ENCODE results near the gene TLK1. TPM values are rescaled to one million over a fixed set of nuclear protein-coding genes. Genes with fewer than 3 reads are reported as not detected.

TLK1 gene
- total and polyA plus RNA-seq, 2 experiments from 2014 or later, result 41.2 to 45.0 TPM

DNA sequence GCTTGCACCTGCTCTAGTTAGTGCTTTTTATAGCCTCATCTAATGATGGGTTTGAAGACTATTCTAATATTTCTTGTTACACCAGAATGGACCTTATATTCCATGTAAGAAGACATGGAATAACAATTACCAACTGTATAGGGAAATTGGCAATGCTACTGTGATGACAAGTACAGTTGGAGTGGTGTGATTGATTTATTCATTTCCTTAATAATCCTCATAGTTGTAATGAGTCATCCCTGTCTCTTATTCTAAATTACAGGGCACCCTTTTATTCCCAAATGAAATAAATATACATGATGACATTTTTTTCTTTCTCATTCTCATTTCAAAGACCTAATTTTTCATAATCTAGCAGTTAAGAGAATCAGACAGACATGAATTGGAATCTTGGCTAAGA lies 18.3 kb upstream of the TLK1 start:
- H3K9me2 ChIP-seq (ENCODE audit: insufficient read depth), result 0 out of 2 replicates have a peak, but pooled peaks cover under 1% of the 10 kb centered on the region
- H3K79me2 ChIP-seq (replicated peaks; ENCODE audit: insufficient read depth), result no peaks in the 10 kb centered on the region
- no peak overlapping the region for H3K4me3 ChIP-seq
- no peaks in the 10 kb centered on the region for H3K27me3 ChIP-seq (ENCODE audit: insufficient read depth)
- H3K4me3 Mint-ChIP-seq, result no peak overlapping the region
- no peak for ATAC-seq
- H3K27ac Mint-ChIP-seq, result no peak overlapping the region
- DNase-seq (ENCODE audit: low spot score), result no peak
- no peak overlapping the region for H3K27ac ChIP-seq (ENCODE audit: low read depth)
- no peaks in the 10 kb centered on the region for H3K27me3 Mint-ChIP-seq (ENCODE audit: insufficient read depth, low read depth, poor library complexity)
- no peaks in the 10 kb centered on the region for H3K9me3 Mint-ChIP-seq
- no peak overlapping the region for H2AFZ ChIP-seq
- TF ChIP-seq, protein P1, sequence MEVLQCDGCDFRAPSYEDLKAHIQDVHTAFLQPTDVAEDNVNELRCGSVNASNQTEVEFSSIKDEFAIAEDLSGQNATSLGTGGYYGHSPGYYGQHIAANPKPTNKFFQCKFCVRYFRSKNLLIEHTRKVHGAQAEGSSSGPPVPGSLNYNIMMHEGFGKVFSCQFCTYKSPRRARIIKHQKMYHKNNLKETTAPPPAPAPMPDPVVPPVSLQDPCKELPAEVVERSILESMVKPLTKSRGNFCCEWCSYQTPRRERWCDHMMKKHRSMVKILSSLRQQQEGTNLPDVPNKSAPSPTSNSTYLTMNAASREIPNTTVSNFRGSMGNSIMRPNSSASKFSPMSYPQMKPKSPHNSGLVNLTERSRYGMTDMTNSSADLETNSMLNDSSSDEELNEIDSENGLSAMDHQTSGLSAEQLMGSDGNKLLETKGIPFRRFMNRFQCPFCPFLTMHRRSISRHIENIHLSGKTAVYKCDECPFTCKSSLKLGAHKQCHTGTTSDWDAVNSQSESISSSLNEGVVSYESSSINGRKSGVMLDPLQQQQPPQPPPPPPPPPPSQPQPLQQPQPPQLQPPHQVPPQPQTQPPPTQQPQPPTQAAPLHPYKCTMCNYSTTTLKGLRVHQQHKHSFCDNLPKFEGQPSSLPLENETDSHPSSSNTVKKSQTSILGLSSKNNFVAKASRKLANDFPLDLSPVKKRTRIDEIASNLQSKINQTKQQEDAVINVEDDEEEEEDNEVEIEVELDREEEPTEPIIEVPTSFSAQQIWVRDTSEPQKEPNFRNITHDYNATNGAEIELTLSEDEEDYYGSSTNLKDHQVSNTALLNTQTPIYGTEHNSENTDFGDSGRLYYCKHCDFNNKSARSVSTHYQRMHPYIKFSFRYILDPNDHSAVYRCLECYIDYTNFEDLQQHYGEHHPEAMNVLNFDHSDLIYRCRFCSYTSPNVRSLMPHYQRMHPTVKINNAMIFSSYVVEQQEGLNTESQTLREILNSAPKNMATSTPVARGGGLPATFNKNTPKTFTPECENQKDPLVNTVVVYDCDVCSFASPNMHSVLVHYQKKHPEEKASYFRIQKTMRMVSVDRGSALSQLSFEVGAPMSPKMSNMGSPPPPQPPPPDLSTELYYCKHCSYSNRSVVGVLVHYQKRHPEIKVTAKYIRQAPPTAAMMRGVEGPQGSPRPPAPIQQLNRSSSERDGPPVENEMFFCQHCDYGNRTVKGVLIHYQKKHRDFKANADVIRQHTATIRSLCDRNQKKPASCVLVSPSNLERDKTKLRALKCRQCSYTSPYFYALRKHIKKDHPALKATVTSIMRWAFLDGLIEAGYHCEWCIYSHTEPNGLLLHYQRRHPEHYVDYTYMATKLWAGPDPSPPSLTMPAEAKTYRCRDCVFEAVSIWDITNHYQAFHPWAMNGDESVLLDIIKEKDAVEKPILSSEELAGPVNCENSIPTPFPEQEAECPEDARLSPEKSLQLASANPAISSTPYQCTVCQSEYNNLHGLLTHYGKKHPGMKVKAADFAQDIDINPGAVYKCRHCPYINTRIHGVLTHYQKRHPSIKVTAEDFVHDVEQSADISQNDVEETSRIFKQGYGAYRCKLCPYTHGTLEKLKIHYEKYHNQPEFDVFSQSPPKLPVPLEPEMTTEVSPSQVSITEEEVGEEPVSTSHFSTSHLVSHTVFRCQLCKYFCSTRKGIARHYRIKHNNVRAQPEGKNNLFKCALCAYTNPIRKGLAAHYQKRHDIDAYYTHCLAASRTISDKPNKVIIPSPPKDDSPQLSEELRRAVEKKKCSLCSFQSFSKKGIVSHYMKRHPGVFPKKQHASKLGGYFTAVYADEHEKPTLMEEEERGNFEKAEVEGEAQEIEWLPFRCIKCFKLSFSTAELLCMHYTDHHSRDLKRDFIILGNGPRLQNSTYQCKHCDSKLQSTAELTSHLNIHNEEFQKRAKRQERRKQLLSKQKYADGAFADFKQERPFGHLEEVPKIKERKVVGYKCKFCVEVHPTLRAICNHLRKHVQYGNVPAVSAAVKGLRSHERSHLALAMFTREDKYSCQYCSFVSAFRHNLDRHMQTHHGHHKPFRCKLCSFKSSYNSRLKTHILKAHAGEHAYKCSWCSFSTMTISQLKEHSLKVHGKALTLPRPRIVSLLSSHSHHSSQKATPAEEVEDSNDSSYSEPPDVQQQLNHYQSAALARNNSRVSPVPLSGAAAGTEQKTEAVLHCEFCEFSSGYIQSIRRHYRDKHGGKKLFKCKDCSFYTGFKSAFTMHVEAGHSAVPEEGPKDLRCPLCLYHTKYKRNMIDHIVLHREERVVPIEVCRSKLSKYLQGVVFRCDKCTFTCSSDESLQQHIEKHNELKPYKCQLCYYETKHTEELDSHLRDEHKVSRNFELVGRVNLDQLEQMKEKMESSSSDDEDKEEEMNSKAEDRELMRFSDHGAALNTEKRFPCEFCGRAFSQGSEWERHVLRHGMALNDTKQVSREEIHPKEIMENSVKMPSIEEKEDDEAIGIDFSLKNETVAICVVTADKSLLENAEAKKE (CRISPR knock-in tag; IDR thresholded peaks at IDR 0.05), result no peak
- TF ChIP-seq EZH2 (IDR thresholded peaks at IDR 0.05; ENCODE audit: low read depth, unreplicated experiment) (no peak), STAT1 (IDR thresholded peaks at IDR 0.05; ENCODE audit: unreplicated experiment) (no peak), ZNF331 (CRISPR knock-in tag; IDR thresholded peaks at IDR 0.05; ENCODE audit: low read depth) (no peak), JUNB (IDR thresholded peaks at IDR 0.05; ENCODE audit: unreplicated experiment) (no peak), ZNF114 (CRISPR knock-in tag; IDR thresholded peaks at IDR 0.05) (no peak), EZH2phosphoT487 (IDR thresholded peaks at IDR 0.05; ENCODE audit: unreplicated experiment) (no peak), CREB1 (CRISPR knock-in tag; IDR thresholded peaks at IDR 0.05; ENCODE audit: low read depth) (no peak), NANOG (IDR thresholded peaks at IDR 0.05; ENCODE audit: borderline replicate concordance) (no peak)
- TF ChIP-seq, protein P2, sequence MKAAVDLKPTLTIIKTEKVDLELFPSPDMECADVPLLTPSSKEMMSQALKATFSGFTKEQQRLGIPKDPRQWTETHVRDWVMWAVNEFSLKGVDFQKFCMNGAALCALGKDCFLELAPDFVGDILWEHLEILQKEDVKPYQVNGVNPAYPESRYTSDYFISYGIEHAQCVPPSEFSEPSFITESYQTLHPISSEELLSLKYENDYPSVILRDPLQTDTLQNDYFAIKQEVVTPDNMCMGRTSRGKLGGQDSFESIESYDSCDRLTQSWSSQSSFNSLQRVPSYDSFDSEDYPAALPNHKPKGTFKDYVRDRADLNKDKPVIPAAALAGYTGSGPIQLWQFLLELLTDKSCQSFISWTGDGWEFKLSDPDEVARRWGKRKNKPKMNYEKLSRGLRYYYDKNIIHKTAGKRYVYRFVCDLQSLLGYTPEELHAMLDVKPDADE (IDR thresholded peaks at IDR 0.05), result no peak
- no peaks in the 10 kb centered on the region for H3F3A ChIP-seq (replicated peaks; ENCODE audit: low read depth)
- H3K36me3 Mint-ChIP-seq (ENCODE audit: low read depth), result no peaks in the 10 kb centered on the region
- H3K4me1 Mint-ChIP-seq, result peaks cover 12% of the 10 kb centered on the region
- H4K20me1 ChIP-seq (replicated peaks; ENCODE audit: insufficient read depth), result no peaks in the 10 kb centered on the region
- H3K36me3 ChIP-seq (ENCODE audit: insufficient read depth), result no peaks in the 10 kb centered on the region
- H3K4me2 ChIP-seq, result no peak overlapping the region
- 0 out of 2 replicates have a peak, but pooled peaks cover 7% of the 10 kb centered on the region for H3K4me1 ChIP-seq (ENCODE audit: insufficient read depth)
